ENCODE results near the gene WNT16.

- TF ChIP-seq, protein P1, sequence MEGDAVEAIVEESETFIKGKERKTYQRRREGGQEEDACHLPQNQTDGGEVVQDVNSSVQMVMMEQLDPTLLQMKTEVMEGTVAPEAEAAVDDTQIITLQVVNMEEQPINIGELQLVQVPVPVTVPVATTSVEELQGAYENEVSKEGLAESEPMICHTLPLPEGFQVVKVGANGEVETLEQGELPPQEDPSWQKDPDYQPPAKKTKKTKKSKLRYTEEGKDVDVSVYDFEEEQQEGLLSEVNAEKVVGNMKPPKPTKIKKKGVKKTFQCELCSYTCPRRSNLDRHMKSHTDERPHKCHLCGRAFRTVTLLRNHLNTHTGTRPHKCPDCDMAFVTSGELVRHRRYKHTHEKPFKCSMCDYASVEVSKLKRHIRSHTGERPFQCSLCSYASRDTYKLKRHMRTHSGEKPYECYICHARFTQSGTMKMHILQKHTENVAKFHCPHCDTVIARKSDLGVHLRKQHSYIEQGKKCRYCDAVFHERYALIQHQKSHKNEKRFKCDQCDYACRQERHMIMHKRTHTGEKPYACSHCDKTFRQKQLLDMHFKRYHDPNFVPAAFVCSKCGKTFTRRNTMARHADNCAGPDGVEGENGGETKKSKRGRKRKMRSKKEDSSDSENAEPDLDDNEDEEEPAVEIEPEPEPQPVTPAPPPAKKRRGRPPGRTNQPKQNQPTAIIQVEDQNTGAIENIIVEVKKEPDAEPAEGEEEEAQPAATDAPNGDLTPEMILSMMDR (IDR thresholded peaks at IDR 0.05; ENCODE audit: poor library complexity): no peak
- TF ChIP-seq EZH2 (IDR thresholded peaks at IDR 0.05; ENCODE audit: borderline replicate concordance) (no peak), EZH2phosphoT487 (IDR thresholded peaks at IDR 0.05; ENCODE audit: low read depth, severe bottlenecking, unreplicated experiment) (no peak)
Measured at GRCh38 chr7:121286742-121287734, 41.8 kb upstream of the WNT16 start.
